ENCODE measurements around the gene RHCG. TPM values are rescaled to one million over a fixed set of nuclear protein-coding genes. Genes with fewer than 3 reads are reported as not detected.

The RHCG gene
- total RNA-seq, 1 donor from 2014 or later: 2.0 TPM

- intact Hi-C loops (cut with DNase I): no loop called here
- DNase-seq (ENCODE audit: low spot score): no peak
These were observed 69.9 kb downstream of the RHCG start for GRCh38 chr15:89426500-89426899.

GRCh38 chr15:89423981-89424380 lies 72.4 kb downstream of the RHCG start:
- no peak for DNase-seq (ENCODE audit: low spot score)
- intact Hi-C loops (cut with DNase I): no loop called here

Other genes with a start within 250 kb of the RHCG start
- 49.4 TPM for gene POLG, start 161.8 kb downstream of the RHCG start, total RNA-seq
- gene TICRR, start 78.9 kb upstream of the RHCG start, total RNA-seq: 0.03 TPM
- gene KIF7, start 158.9 kb upstream of the RHCG start, total RNA-seq: 5.8 TPM
- 3.9 TPM for gene PLIN1, start 182.8 kb upstream of the RHCG start, total RNA-seq
- 5.0 TPM for gene PEX11A, start 194.2 kb upstream of the RHCG start, total RNA-seq
- gene WDR93, start 194.2 kb upstream of the RHCG start, total RNA-seq: not detected